SK-N-SH (cell line): ENCODE data around the gene CDH4.

Experiments used
- ELF1 ChIP-seq: IDR thresholded peaks from 2 replicates; pipeline ENCODE4 v1.4.0; 2012
- RFX5 ChIP-seq: IDR thresholded peaks from 2 replicates; pipeline ENCODE4 v1.6.1; 2012; ENCODE audit warnings: mild to moderate bottlenecking, improper control_type of control experiment, low read length
- TF ChIP-seq, protein P1 (sequence below): fragments of 200-600 bp; sonication (generic); IDR thresholded peaks from 2 replicates; pipeline ENCODE4 v1.6.1; 2017; ENCODE audit warnings: antibody characterized with exemption, mild to moderate bottlenecking, moderate library complexity

- TF ChIP-seq, protein P1, sequence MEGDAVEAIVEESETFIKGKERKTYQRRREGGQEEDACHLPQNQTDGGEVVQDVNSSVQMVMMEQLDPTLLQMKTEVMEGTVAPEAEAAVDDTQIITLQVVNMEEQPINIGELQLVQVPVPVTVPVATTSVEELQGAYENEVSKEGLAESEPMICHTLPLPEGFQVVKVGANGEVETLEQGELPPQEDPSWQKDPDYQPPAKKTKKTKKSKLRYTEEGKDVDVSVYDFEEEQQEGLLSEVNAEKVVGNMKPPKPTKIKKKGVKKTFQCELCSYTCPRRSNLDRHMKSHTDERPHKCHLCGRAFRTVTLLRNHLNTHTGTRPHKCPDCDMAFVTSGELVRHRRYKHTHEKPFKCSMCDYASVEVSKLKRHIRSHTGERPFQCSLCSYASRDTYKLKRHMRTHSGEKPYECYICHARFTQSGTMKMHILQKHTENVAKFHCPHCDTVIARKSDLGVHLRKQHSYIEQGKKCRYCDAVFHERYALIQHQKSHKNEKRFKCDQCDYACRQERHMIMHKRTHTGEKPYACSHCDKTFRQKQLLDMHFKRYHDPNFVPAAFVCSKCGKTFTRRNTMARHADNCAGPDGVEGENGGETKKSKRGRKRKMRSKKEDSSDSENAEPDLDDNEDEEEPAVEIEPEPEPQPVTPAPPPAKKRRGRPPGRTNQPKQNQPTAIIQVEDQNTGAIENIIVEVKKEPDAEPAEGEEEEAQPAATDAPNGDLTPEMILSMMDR, result no peak
- no peak for TF ChIP-seq RFX5
- no peak for TF ChIP-seq ELF1
These were observed 285.4 kb downstream of the CDH4 start for GRCh38 chr20:61537239-61538182.
